Measurements from ENCODE around the gene MAN1C1.

Gene MAN1C1

GRCh38 chr1:25701030-25701785 lies 84.6 kb downstream of the MAN1C1 start:
- H3K4me3 ChIP-seq = no peak overlapping the region
- no peak for DNase-seq (ENCODE audit: low spot score)
- TF ChIP-seq, protein P1, sequence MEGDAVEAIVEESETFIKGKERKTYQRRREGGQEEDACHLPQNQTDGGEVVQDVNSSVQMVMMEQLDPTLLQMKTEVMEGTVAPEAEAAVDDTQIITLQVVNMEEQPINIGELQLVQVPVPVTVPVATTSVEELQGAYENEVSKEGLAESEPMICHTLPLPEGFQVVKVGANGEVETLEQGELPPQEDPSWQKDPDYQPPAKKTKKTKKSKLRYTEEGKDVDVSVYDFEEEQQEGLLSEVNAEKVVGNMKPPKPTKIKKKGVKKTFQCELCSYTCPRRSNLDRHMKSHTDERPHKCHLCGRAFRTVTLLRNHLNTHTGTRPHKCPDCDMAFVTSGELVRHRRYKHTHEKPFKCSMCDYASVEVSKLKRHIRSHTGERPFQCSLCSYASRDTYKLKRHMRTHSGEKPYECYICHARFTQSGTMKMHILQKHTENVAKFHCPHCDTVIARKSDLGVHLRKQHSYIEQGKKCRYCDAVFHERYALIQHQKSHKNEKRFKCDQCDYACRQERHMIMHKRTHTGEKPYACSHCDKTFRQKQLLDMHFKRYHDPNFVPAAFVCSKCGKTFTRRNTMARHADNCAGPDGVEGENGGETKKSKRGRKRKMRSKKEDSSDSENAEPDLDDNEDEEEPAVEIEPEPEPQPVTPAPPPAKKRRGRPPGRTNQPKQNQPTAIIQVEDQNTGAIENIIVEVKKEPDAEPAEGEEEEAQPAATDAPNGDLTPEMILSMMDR (IDR thresholded peaks at IDR 0.05) = no peak
- peak overlapping the region in 1 of 2 donors; percentile 85 for H3K27ac ChIP-seq

GRCh38 chr1:25702101-25702775 lies 85.6 kb downstream of the MAN1C1 start:
- TF ChIP-seq, protein P1 (IDR thresholded peaks at IDR 0.05) = no peak
- Histone ChIP-seq H3K4me3 (no peak overlapping the region), H3K27ac (no peak overlapping the region)
- DNase-seq (ENCODE audit: low spot score) = no peak

- H3K4me3 ChIP-seq = no peak overlapping the region
- H3K27ac ChIP-seq = no peak overlapping the region
- TF ChIP-seq, protein P1 (IDR thresholded peaks at IDR 0.05) = no peak
- DNase-seq (ENCODE audit: low spot score) = no peak
Measured at GRCh38 chr1:25703041-25703440, 86.5 kb downstream of the MAN1C1 start.

GRCh38 chr1:25703671-25704266 lies 87.2 kb downstream of the MAN1C1 start:
- H3K27ac ChIP-seq = peak overlapping the region in 1 of 2 donors; percentile 21
- TF ChIP-seq, protein P1 (IDR thresholded peaks at IDR 0.05) = no peak
- no peak overlapping the region for H3K4me3 ChIP-seq
- no peak for DNase-seq (ENCODE audit: low spot score)

- no peak overlapping the region for H3K4me3 ChIP-seq
- no peak for DNase-seq (ENCODE audit: low spot score)
- peak overlapping the region in 1 of 2 donors; percentile 21 for H3K27ac ChIP-seq
- TF ChIP-seq, protein P1 (IDR thresholded peaks at IDR 0.05) = no peak
Measured at GRCh38 chr1:25704267-25704691, 87.7 kb downstream of the MAN1C1 start.

DNA sequence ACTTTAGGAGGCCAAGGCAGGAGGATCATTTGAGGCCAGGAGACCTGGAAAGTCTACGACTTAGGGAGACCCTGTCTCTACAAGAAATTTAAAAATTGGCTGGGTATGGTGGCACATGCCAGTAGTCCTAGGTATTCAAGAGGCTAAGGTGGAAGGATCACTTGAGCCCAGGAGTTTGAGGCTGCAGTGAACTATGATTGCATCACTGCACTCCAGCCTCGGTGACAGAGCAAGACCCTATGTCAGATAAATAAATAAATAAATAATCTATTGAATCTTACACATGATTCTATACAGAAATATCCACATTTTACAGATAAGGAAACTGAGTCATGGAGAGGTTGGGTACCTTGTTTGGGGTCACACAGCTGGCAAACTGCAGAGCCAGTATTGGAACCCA lies 89.1 kb downstream of the MAN1C1 start:
- DNase-seq (ENCODE audit: low spot score) = no peak
- no peak overlapping the region for H3K4me3 ChIP-seq
- TF ChIP-seq, protein P1 (IDR thresholded peaks at IDR 0.05) = no peak
- H3K27ac ChIP-seq = no peak overlapping the region

All from coronary artery (tissue), 2 donors.